Astrocyte (in vitro differentiated cells and primary cell): ENCODE data around the gene DPM3.

Experiments used
- EZH2 ChIP-seq: IDR thresholded peaks from 2 replicates; pipeline ENCODE4 v1.6.1; 2012; ENCODE audit warnings: mild to moderate bottlenecking, low read length, inconsistent platforms; ENCODE audit not compliant: insufficient read depth
- TF ChIP-seq, protein P1 (sequence below): IDR thresholded peaks from 2 replicates; pipeline ENCODE4 v1.5.1; 2011; ENCODE audit warnings: low read depth, mild to moderate bottlenecking, inconsistent platforms, low read length, moderate library complexity; ENCODE audit not compliant: insufficient read depth

DNA sequence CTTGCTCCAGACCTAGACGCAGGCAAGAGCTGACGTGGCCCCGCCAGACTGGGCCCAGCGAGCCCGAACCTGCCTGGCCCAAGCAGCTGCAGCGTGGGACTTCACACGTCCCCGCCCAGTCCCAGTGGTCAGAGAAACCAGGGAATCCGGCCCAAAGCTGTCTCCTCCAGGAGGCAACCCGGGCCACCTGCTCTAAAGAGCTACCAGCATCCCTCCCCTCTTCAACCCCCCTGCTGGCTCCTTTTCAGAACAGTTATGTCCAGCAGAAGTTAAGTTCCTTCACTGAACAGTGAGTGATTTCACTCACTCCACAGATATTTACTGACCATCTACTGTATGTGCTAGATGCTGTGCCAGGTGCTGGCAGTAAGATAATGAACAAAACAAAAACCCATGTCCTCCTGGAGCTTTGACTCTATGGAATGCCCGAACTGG lies 14.8 kb downstream of the DPM3 start:
- TF ChIP-seq EZH2, result no peak
- TF ChIP-seq, protein P1, sequence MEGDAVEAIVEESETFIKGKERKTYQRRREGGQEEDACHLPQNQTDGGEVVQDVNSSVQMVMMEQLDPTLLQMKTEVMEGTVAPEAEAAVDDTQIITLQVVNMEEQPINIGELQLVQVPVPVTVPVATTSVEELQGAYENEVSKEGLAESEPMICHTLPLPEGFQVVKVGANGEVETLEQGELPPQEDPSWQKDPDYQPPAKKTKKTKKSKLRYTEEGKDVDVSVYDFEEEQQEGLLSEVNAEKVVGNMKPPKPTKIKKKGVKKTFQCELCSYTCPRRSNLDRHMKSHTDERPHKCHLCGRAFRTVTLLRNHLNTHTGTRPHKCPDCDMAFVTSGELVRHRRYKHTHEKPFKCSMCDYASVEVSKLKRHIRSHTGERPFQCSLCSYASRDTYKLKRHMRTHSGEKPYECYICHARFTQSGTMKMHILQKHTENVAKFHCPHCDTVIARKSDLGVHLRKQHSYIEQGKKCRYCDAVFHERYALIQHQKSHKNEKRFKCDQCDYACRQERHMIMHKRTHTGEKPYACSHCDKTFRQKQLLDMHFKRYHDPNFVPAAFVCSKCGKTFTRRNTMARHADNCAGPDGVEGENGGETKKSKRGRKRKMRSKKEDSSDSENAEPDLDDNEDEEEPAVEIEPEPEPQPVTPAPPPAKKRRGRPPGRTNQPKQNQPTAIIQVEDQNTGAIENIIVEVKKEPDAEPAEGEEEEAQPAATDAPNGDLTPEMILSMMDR, result no peak
